Hypothalamus (tissue), 51 donors: ENCODE measurements around the gene NUP210L.

ENCODE experiments used
- DNase-seq, 51 donors: peaks; one replicate each; lab custom pipeline; 2025; lab: John Stamatoyannopoulos, UW

NUP210L gene

GRCh38 chr1:153951183-153951582 lies 203.7 kb downstream of the NUP210L start:
- DNase-seq, result no peak

GRCh38 chr1:153946622-153947241 lies 208.1 kb downstream of the NUP210L start, which contains the start of gene DENND4B:
TSS of gene DENND4B (minus strand) at chr1:153946718. CDS start at chr1:153944374, 2,344 bp downstream.
- peak; percentile 15 to 85 (median 67) for DNase-seq

- peak in 49 of 51 donors; percentile 18 to 85 (median 70) for DNase-seq
Measured at GRCh38 chr1:153945795-153946621, 208.9 kb downstream of the NUP210L start.

GRCh38 chr1:153945131-153945794 lies 209.6 kb downstream of the NUP210L start:
- DNase-seq, result peak in 11 of 51 donors; percentile 20 to 45 (median 34)

- DNase-seq, result no peak
Measured at GRCh38 chr1:153944827-153945117, 210.1 kb downstream of the NUP210L start.

GRCh38 chr1:153944005-153944826 lies 210.7 kb downstream of the NUP210L start:
- no peak for DNase-seq

GRCh38 chr1:153942766-153943549 lies 211.9 kb downstream of the NUP210L start:
- DNase-seq, result no peak
